ENCODE measurements around the gene KLF5. TPM values are rescaled to one million over a fixed set of nuclear protein-coding genes. Genes with fewer than 3 reads are reported as not detected.

KLF5 gene
- total RNA-seq, 2 experiments from 2014 or later = 1.6 to 2.3 TPM

GRCh38 chr13:73065036-73065435, 6.2 kb downstream of the KLF5 start:
- H3K27me3 Mint-ChIP-seq = peaks cover 17% of the 10 kb centered on the region
- DNase-seq = no peak
- no peak for ATAC-seq
- H3K36me3 Mint-ChIP-seq = peaks cover 3% of the 10 kb centered on the region
- no peak overlapping the region for H3K4me3 Mint-ChIP-seq
- no peaks in the 10 kb centered on the region for H3K9me3 Mint-ChIP-seq (ENCODE audit: low read depth)
- CTCF ChIA-PET = no interaction called here
- H3K27ac Mint-ChIP-seq = no peak overlapping the region
- peaks cover 8% of the 10 kb centered on the region for H3K4me1 Mint-ChIP-seq

GRCh38 chr13:73065665-73066340, 7.0 kb downstream of the KLF5 start:
- DNase-seq (no peak), ATAC-seq (no peak)
- H3K4me1 Mint-ChIP-seq = peaks cover 2% of the 10 kb centered on the region
- peaks cover 10% of the 10 kb centered on the region for H3K27me3 Mint-ChIP-seq
- CTCF ChIA-PET = no interaction called here
- peaks cover 3% of the 10 kb centered on the region for H3K36me3 Mint-ChIP-seq
- H3K4me3 Mint-ChIP-seq = no peak overlapping the region
- H3K27ac Mint-ChIP-seq = no peak overlapping the region
- no peaks in the 10 kb centered on the region for H3K9me3 Mint-ChIP-seq (ENCODE audit: low read depth)

GRCh38 chr13:73069206-73069805, 10.5 kb downstream of the KLF5 start:
- Mint-ChIP-seq H3K9me3 (ENCODE audit: low read depth) (no peaks in the 10 kb centered on the region), H3K27me3 (peaks cover 2% of the 10 kb centered on the region), H3K4me3 (no peak overlapping the region), H3K27ac (no peak overlapping the region), H3K36me3 (no peaks in the 10 kb centered on the region), H3K4me1 (peaks cover 4% of the 10 kb centered on the region)
- no peak for DNase-seq
- no peak for ATAC-seq
- CTCF ChIA-PET = interaction anchor here (0.6 to 1.1 kb wide), 3 partner anchors 11 to 122 kb away, joined by 3 read pairs; partner anchors contain the start of gene KLF5

- Mint-ChIP-seq H3K9me3 (ENCODE audit: low read depth) (no peaks in the 10 kb centered on the region), H3K27ac (no peak overlapping the region), H3K27me3 (peaks cover 2% of the 10 kb centered on the region), H3K4me3 (no peak overlapping the region), H3K4me1 (peaks cover 6% of the 10 kb centered on the region), H3K36me3 (no peaks in the 10 kb centered on the region)
- ATAC-seq (no peak), DNase-seq (no peak)
- CTCF ChIA-PET = no interaction called here
Measured at GRCh38 chr13:73070451-73071098, 11.8 kb downstream of the KLF5 start.

GRCh38 chr13:73072239-73072900, 13.6 kb downstream of the KLF5 start:
- no peak overlapping the region for H3K4me3 Mint-ChIP-seq
- no peaks in the 10 kb centered on the region for H3K36me3 Mint-ChIP-seq
- ATAC-seq = no peak
- DNase-seq = no peak
- CTCF ChIA-PET = no interaction called here
- H3K27ac Mint-ChIP-seq = no peak overlapping the region
- no peaks in the 10 kb centered on the region for H3K9me3 Mint-ChIP-seq (ENCODE audit: low read depth)
- H3K4me1 Mint-ChIP-seq = peaks cover 6% of the 10 kb centered on the region
- peaks cover 2% of the 10 kb centered on the region for H3K27me3 Mint-ChIP-seq

- CTCF ChIA-PET = no interaction called here
- no peak for DNase-seq
- H3K9me3 Mint-ChIP-seq (ENCODE audit: low read depth) = no peaks in the 10 kb centered on the region
- peaks cover 2% of the 10 kb centered on the region for H3K27me3 Mint-ChIP-seq
- no peak overlapping the region for H3K27ac Mint-ChIP-seq
- H3K4me3 Mint-ChIP-seq = no peak overlapping the region
- peaks cover 6% of the 10 kb centered on the region for H3K4me1 Mint-ChIP-seq
- ATAC-seq = no peak
- H3K36me3 Mint-ChIP-seq = no peaks in the 10 kb centered on the region
Measured at GRCh38 chr13:73073050-73073449, 14.2 kb downstream of the KLF5 start.

- Mint-ChIP-seq H3K4me1 (peaks cover 6% of the 10 kb centered on the region), H3K4me3 (peak overlapping the region; percentile 28), H3K36me3 (no peaks in the 10 kb centered on the region), H3K9me3 (ENCODE audit: low read depth) (no peaks in the 10 kb centered on the region), H3K27me3 (peaks cover 2% of the 10 kb centered on the region), H3K27ac (no peak overlapping the region)
- DNase-seq (no peak), ATAC-seq (no peak)
- CTCF ChIA-PET = no interaction called here
Measured at GRCh38 chr13:73074014-73074413, 15.2 kb downstream of the KLF5 start.

- Mint-ChIP-seq H3K4me3 (no peak overlapping the region), H3K9me3 (ENCODE audit: low read depth) (no peaks in the 10 kb centered on the region), H3K4me1 (peaks cover 6% of the 10 kb centered on the region), H3K27ac (no peak overlapping the region), H3K27me3 (peaks cover 2% of the 10 kb centered on the region), H3K36me3 (no peaks in the 10 kb centered on the region)
- DNase-seq (no peak), ATAC-seq (no peak)
- CTCF ChIA-PET = no interaction called here
Measured at GRCh38 chr13:73074926-73075325, 16.1 kb downstream of the KLF5 start.

- H3K4me1 Mint-ChIP-seq = peaks cover 6% of the 10 kb centered on the region
Measured at GRCh38 chr13:73075546-73075945, 16.7 kb downstream of the KLF5 start.

GRCh38 chr13:73075954-73076353, 17.1 kb downstream of the KLF5 start:
- H3K4me3 Mint-ChIP-seq = no peak overlapping the region
- no peak for ATAC-seq
- CTCF ChIA-PET = no interaction called here

More at GRCh38 chr13:73075546-73075945, 16.7 kb downstream of the KLF5 start:
- H3K9me3 Mint-ChIP-seq (ENCODE audit: low read depth) = no peaks in the 10 kb centered on the region
- no peaks in the 10 kb centered on the region for H3K36me3 Mint-ChIP-seq
- no peak overlapping the region for H3K4me3 Mint-ChIP-seq
- DNase-seq (no peak), ATAC-seq (no peak)
- H3K27me3 Mint-ChIP-seq = peaks cover 2% of the 10 kb centered on the region
- no peak overlapping the region for H3K27ac Mint-ChIP-seq
- CTCF ChIA-PET = no interaction called here

GRCh38 chr13:73077865-73078264, 19.1 kb downstream of the KLF5 start:
- CTCF ChIA-PET = no interaction called here

More at GRCh38 chr13:73075954-73076353, 17.1 kb downstream of the KLF5 start:
- H3K27me3 Mint-ChIP-seq = peaks cover under 1% of the 10 kb centered on the region
- no peak overlapping the region for H3K27ac Mint-ChIP-seq
- H3K36me3 Mint-ChIP-seq = no peaks in the 10 kb centered on the region
- peaks cover 6% of the 10 kb centered on the region for H3K4me1 Mint-ChIP-seq
- DNase-seq = no peak
- H3K9me3 Mint-ChIP-seq (ENCODE audit: low read depth) = no peaks in the 10 kb centered on the region

GRCh38 chr13:73079359-73079758, 20.6 kb downstream of the KLF5 start:
- Mint-ChIP-seq H3K27ac (no peak overlapping the region), H3K27me3 (peaks cover 3% of the 10 kb centered on the region), H3K9me3 (ENCODE audit: low read depth) (no peaks in the 10 kb centered on the region), H3K36me3 (no peaks in the 10 kb centered on the region), H3K4me1 (peaks cover 2% of the 10 kb centered on the region), H3K4me3 (no peak overlapping the region)
- DNase-seq (no peak), ATAC-seq (no peak)
- CTCF ChIA-PET = no interaction called here

More at GRCh38 chr13:73077865-73078264, 19.1 kb downstream of the KLF5 start:
- Mint-ChIP-seq H3K36me3 (no peaks in the 10 kb centered on the region), H3K4me3 (no peak overlapping the region), H3K27me3 (peaks cover 3% of the 10 kb centered on the region), H3K4me1 (peaks cover 6% of the 10 kb centered on the region), H3K27ac (no peak overlapping the region), H3K9me3 (ENCODE audit: low read depth) (no peaks in the 10 kb centered on the region)
- DNase-seq (no peak), ATAC-seq (no peak)

- CTCF ChIA-PET = no interaction called here
- ATAC-seq (no peak), DNase-seq (no peak)
- Mint-ChIP-seq H3K27ac (no peak overlapping the region), H3K4me1 (no peaks in the 10 kb centered on the region), H3K4me3 (no peak overlapping the region), H3K36me3 (no peaks in the 10 kb centered on the region), H3K9me3 (ENCODE audit: low read depth) (no peaks in the 10 kb centered on the region), H3K27me3 (peaks cover 3% of the 10 kb centered on the region)
Measured at GRCh38 chr13:73081256-73081915, 22.6 kb downstream of the KLF5 start.
